Measurements from ENCODE around the gene ALDOC. TPM values are rescaled to one million over a fixed set of nuclear protein-coding genes. Genes with fewer than 3 reads are reported as not detected.

The ALDOC gene
- total RNA-seq, 2 experiments from 2014 or later = 46.2 to 62.4 TPM

DNA sequence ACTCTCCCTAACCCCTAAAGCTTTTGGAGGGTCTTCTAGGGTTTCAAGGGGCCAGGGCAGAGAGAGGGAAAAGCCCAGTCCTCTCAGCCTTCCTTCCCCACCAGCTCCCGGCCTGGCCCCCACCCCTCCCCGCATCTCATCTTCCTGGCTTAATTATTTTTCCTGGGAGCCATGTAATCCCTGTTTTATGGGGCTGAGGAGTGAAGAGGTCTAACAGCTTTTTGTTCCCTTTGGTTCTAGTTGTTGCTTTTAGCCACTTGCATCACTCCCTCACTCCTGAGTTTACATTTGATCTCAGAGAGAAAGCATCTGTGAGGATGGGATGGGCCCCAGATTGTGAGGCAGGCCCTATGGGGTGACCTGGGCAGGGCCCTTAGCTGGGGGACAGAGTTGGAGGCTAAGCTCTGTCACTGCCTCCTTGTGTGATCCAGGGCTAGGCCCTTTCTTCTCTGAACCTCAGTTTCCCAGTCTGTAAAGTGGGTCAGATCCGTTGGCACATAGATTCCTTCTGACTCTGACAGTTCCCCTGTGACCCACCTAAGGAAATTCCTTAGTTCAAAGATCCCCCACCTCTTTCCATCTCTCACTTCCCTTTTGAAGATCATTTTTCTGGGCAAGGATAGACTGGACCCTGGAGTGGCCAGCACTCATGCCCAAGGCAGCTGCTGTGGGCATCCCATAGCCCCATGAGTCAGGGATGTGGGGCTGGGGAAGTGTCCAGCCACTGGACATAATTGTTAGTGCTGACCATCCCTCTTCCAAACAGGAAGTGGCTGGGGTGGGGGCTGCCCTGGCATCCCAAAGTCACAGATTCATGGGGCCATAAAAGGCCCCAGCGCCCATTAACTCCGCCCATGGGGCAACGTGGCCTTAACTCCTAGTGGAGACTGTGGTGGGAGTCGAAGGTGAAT is 44.4 kb downstream of the ALDOC start:
- H3K4me2 ChIP-seq (ENCODE audit: low read length) = no peak overlapping the region
- TF ChIP-seq EZH2phosphoT487 (IDR thresholded peaks at IDR 0.05; ENCODE audit: borderline replicate concordance, low read depth, low read length) = no peak
- TF ChIP-seq, protein P1, sequence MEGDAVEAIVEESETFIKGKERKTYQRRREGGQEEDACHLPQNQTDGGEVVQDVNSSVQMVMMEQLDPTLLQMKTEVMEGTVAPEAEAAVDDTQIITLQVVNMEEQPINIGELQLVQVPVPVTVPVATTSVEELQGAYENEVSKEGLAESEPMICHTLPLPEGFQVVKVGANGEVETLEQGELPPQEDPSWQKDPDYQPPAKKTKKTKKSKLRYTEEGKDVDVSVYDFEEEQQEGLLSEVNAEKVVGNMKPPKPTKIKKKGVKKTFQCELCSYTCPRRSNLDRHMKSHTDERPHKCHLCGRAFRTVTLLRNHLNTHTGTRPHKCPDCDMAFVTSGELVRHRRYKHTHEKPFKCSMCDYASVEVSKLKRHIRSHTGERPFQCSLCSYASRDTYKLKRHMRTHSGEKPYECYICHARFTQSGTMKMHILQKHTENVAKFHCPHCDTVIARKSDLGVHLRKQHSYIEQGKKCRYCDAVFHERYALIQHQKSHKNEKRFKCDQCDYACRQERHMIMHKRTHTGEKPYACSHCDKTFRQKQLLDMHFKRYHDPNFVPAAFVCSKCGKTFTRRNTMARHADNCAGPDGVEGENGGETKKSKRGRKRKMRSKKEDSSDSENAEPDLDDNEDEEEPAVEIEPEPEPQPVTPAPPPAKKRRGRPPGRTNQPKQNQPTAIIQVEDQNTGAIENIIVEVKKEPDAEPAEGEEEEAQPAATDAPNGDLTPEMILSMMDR (conservative IDR thresholded peaks at IDR 0.05; ENCODE audit: low read length) = no peak
- no peak overlapping the region for H3K27ac ChIP-seq (ENCODE audit: low read depth, low read length, poor library complexity, severe bottlenecking)
- H3K36me3 ChIP-seq (ENCODE audit: insufficient read depth, low read length) = no peaks in the 10 kb centered on the region
- no peak overlapping the region for H2AFZ ChIP-seq (ENCODE audit: low read length)
- POLR2A ChIA-PET = no interaction called here
- BruUV-seq (replicated peaks) = no TSS peak
- no peaks in the 10 kb centered on the region for H4K20me1 ChIP-seq (ENCODE audit: insufficient read depth, low read length)
- no peak for DNase-seq (ENCODE audit: low spot score)
- H3K9me3 ChIP-seq (ENCODE audit: low read length) = no peaks in the 10 kb centered on the region
- CTCF ChIA-PET (ENCODE audit: unreplicated experiment) = no interaction called here
- no peaks in the 10 kb centered on the region for H3K9me2 ChIP-seq (ENCODE audit: insufficient read depth, low read length)
- H3K4me3 ChIP-seq (ENCODE audit: low read depth, low read length, poor library complexity, severe bottlenecking) = no peak overlapping the region
- intact Hi-C loops (cut with micrococcal nuclease; ENCODE audit: unreplicated experiment) = no loop called here
- H3K79me2 ChIP-seq (ENCODE audit: insufficient read depth, low read depth, low read length) = no peaks in the 10 kb centered on the region
- no peaks in the 10 kb centered on the region for H3K4me1 ChIP-seq (ENCODE audit: insufficient read depth, low read length, poor library complexity, severe bottlenecking)

DNA sequence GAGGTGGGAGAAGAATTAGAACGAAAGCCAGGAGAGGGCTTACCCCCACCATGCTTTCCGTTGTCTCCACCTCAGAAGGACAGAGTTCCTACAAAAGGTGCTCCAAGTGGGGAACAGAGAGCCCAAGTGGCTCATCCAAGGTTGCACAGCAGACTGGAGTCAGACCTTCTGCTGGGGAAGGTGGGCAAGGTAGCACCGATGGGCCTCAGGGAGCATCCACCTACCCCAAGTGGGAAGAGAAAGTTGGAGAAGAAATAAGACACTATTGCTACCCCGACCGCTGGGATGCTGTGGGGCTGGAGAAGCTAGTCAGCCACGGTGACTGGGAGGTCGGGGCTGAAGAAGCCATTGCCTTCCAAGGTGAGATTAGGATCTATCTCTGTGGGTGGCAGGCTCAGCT is 45.8 kb downstream of the ALDOC start:
- no peak for TF ChIP-seq EZH2phosphoT487 (IDR thresholded peaks at IDR 0.05; ENCODE audit: borderline replicate concordance, low read depth, low read length)
- TF ChIP-seq, protein P1 (conservative IDR thresholded peaks at IDR 0.05; ENCODE audit: low read length) = no peak
- no peaks in the 10 kb centered on the region for H3K9me3 ChIP-seq (ENCODE audit: low read length)
- H3K79me2 ChIP-seq (ENCODE audit: insufficient read depth, low read depth, low read length) = no peaks in the 10 kb centered on the region
- H4K20me1 ChIP-seq (ENCODE audit: insufficient read depth, low read length) = no peaks in the 10 kb centered on the region
- ChIA-PET CTCF (ENCODE audit: unreplicated experiment) (no interaction called here), POLR2A (no interaction called here)
- H2AFZ ChIP-seq (ENCODE audit: low read length) = no peak overlapping the region
- H3K4me2 ChIP-seq (ENCODE audit: low read length) = no peak overlapping the region
- no peaks in the 10 kb centered on the region for H3K4me1 ChIP-seq (ENCODE audit: insufficient read depth, low read length, poor library complexity, severe bottlenecking)
- BruUV-seq (replicated peaks) = no TSS peak
- DNase-seq (ENCODE audit: low spot score) = no peak
- H3K9me2 ChIP-seq (ENCODE audit: insufficient read depth, low read length) = no peaks in the 10 kb centered on the region
- intact Hi-C loops (cut with micrococcal nuclease; ENCODE audit: unreplicated experiment) = no loop called here
- H3K27ac ChIP-seq (ENCODE audit: low read depth, low read length, poor library complexity, severe bottlenecking) = no peak overlapping the region
- H3K4me3 ChIP-seq (ENCODE audit: low read depth, low read length, poor library complexity, severe bottlenecking) = no peak overlapping the region
- H3K36me3 ChIP-seq (ENCODE audit: insufficient read depth, low read length) = no peaks in the 10 kb centered on the region

DNA sequence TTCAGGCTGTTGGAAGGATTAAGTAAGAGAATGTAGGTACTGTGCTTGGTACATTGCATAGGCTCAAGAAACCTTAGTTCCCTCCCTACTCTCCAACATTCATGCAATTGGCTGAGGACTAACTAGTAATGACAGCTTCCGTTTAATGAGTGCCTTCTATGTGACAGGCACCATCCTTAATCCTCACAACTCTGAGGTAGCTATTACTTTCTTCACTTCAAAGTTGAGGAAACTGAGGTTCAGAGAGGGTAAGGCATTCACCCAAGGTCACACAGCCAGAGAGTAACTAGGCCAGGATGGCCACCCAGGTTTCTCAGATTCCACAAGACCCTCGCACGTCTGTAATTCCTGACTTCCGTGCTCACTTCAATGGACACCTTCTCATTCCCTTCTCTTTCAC is 46.4 kb downstream of the ALDOC start:
- no peaks in the 10 kb centered on the region for H3K4me1 ChIP-seq (ENCODE audit: insufficient read depth, low read length, poor library complexity, severe bottlenecking)
- no peak overlapping the region for H3K27ac ChIP-seq (ENCODE audit: low read depth, low read length, poor library complexity, severe bottlenecking)
- no peaks in the 10 kb centered on the region for H3K79me2 ChIP-seq (ENCODE audit: insufficient read depth, low read depth, low read length)
- no peak overlapping the region for H2AFZ ChIP-seq (ENCODE audit: low read length)
- no peak overlapping the region for H3K4me2 ChIP-seq (ENCODE audit: low read length)
- TF ChIP-seq, protein P1 (conservative IDR thresholded peaks at IDR 0.05; ENCODE audit: low read length) = no peak
- no peak overlapping the region for H3K4me3 ChIP-seq (ENCODE audit: low read depth, low read length, poor library complexity, severe bottlenecking)
- no peaks in the 10 kb centered on the region for H3K36me3 ChIP-seq (ENCODE audit: insufficient read depth, low read length)
- H3K9me3 ChIP-seq (ENCODE audit: low read length) = no peaks in the 10 kb centered on the region
- BruUV-seq (replicated peaks) = no TSS peak
- no peak for DNase-seq (ENCODE audit: low spot score)
- CTCF ChIA-PET (ENCODE audit: unreplicated experiment) = no interaction called here
- POLR2A ChIA-PET = no interaction called here
- no peaks in the 10 kb centered on the region for H4K20me1 ChIP-seq (ENCODE audit: insufficient read depth, low read length)
- intact Hi-C loops (cut with micrococcal nuclease; ENCODE audit: unreplicated experiment) = no loop called here
- H3K9me2 ChIP-seq (ENCODE audit: insufficient read depth, low read length) = no peaks in the 10 kb centered on the region

Measured in OCI-LY7 (cell line).